OCI-LY3 (cell line): ENCODE data around the gene STOML2.

Experiments used
- CTCF ChIP-seq: fragments of 200-600, 300-600 bp; sonication (generic); IDR thresholded peaks from 2 replicates; pipeline ENCODE4 v1.5.1; 2014; ENCODE audit warnings: antibody characterized with exemption, low read length, low read depth
- EZH2phosphoT487 ChIP-seq: fragments of 200-600 bp; shearing (Covaris generic); IDR thresholded peaks from 2 replicates; pipeline ENCODE4 v1.6.1; 2018; ENCODE audit warnings: antibody characterized with exemption, mixed run types, low read depth

DNA sequence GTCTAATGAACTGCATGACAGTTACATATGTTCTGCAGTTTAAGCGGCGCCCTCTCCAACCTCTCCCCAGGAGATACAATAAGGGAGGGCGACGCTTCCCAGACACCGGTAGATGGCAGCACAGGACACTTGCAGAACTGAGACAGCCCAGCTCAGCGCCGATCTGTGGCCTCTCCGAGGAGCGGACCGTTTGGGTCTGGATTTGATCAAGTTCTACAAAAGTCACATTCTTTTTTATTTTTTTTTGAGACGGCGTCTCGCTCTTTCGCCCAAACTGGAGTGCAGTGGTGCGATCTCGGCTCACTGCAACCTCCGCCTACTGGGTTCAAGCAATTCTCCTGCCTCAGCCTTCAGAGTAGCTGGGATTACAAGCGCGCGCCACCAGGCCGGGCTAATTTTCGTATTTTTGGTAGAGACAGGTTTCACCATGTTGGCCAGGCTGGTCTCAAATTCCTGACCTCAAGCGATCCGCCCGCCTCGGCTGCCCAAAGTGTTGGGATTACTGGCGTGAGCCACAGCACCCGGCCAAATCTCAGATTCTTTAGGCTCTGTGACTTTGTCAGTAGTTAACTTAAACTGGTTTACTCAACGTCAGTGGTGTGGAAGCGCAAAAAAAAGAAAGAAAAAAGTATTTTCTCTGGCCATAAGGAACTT lies 14.1 kb upstream of the STOML2 start:
- TF ChIP-seq CTCF: peak; percentile 94
- TF ChIP-seq EZH2phosphoT487: no peak
